ENCODE data around the gene PRKG1.

Gene PRKG1

DNA sequence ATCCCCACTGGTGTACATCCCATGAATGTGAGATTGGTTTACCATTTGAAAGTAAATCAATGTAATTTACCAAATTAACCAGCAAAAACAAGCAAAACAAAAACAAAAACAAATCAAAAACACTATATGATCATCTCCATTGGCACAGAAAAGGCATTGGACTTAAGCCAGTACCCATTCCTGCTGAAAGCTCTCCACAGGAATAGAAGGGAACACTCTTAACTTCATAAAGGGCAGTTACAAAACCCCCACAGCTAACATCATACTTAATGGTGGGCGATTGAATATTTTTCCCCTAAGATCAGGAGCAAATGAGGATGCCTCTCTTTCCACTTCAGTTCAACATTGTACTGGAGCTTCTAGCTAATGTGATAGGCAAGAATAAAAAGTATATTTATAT, 34.1 kb downstream of the PRKG1 start:
- Histone ChIP-seq H3K9me3 (ENCODE audit: severe bottlenecking) (no peaks in the 10 kb centered on the region), H3K27ac (no peak overlapping the region), H3K4me3 (ENCODE audit: low read depth, low read length) (no peak overlapping the region), H3K27me3 (ENCODE audit: insufficient read depth, low read depth, severe bottlenecking) (no peaks in the 10 kb centered on the region), H3K36me3 (no peaks in the 10 kb centered on the region)
- no peak for DNase-seq
- TF ChIP-seq, protein P1, sequence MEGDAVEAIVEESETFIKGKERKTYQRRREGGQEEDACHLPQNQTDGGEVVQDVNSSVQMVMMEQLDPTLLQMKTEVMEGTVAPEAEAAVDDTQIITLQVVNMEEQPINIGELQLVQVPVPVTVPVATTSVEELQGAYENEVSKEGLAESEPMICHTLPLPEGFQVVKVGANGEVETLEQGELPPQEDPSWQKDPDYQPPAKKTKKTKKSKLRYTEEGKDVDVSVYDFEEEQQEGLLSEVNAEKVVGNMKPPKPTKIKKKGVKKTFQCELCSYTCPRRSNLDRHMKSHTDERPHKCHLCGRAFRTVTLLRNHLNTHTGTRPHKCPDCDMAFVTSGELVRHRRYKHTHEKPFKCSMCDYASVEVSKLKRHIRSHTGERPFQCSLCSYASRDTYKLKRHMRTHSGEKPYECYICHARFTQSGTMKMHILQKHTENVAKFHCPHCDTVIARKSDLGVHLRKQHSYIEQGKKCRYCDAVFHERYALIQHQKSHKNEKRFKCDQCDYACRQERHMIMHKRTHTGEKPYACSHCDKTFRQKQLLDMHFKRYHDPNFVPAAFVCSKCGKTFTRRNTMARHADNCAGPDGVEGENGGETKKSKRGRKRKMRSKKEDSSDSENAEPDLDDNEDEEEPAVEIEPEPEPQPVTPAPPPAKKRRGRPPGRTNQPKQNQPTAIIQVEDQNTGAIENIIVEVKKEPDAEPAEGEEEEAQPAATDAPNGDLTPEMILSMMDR (IDR thresholded peaks at IDR 0.05; ENCODE audit: low read depth, low read length) = no peak

- Histone ChIP-seq H3K27ac (no peak overlapping the region), H3K9me3 (ENCODE audit: severe bottlenecking) (no peaks in the 10 kb centered on the region), H3K36me3 (no peaks in the 10 kb centered on the region), H3K4me3 (ENCODE audit: low read depth, low read length) (no peak overlapping the region), H3K27me3 (ENCODE audit: insufficient read depth, low read depth, severe bottlenecking) (no peaks in the 10 kb centered on the region)
- no peak for DNase-seq
- TF ChIP-seq, protein P1 (IDR thresholded peaks at IDR 0.05; ENCODE audit: low read depth, low read length) = no peak
Measured at GRCh38 chr10:51109801-51110533, 35.7 kb downstream of the PRKG1 start.

DNA sequence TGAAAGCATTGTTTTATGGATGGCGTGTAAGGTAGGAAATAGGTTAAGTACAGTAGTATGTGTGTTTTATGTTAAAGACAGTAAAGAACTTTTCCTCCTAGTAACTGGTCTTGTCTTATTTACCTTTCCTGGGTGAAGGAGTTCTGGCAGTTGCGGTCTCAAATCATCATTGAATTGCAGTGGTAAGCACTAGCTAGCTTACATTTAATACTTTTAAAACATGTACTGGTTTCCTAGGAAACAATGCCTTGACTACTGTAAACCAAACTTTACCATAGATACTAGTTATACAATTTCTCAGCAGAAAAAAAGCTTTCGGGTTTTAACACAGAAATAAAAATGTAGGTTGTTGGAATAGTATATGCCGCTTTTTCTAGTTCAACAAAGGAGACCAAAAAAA, 37.7 kb downstream of the PRKG1 start:
- no peaks in the 10 kb centered on the region for H3K36me3 ChIP-seq
- H3K27me3 ChIP-seq (ENCODE audit: insufficient read depth, low read depth, severe bottlenecking) = no peaks in the 10 kb centered on the region
- H3K27ac ChIP-seq = no peak overlapping the region
- no peak overlapping the region for H3K4me3 ChIP-seq (ENCODE audit: low read depth, low read length)
- TF ChIP-seq, protein P1 (IDR thresholded peaks at IDR 0.05; ENCODE audit: low read depth, low read length) = no peak
- H3K9me3 ChIP-seq (ENCODE audit: severe bottlenecking) = no peaks in the 10 kb centered on the region
- no peak for DNase-seq

GRCh38 chr10:51113007-51113406, 38.7 kb downstream of the PRKG1 start:
- Histone ChIP-seq H3K36me3 (no peaks in the 10 kb centered on the region), H3K27me3 (ENCODE audit: insufficient read depth, low read depth, severe bottlenecking) (no peaks in the 10 kb centered on the region), H3K27ac (no peak overlapping the region), H3K4me3 (ENCODE audit: low read depth, low read length) (no peak overlapping the region), H3K9me3 (ENCODE audit: severe bottlenecking) (no peaks in the 10 kb centered on the region)
- TF ChIP-seq, protein P1 (IDR thresholded peaks at IDR 0.05; ENCODE audit: low read depth, low read length) = no peak
- DNase-seq = no peak

DNA sequence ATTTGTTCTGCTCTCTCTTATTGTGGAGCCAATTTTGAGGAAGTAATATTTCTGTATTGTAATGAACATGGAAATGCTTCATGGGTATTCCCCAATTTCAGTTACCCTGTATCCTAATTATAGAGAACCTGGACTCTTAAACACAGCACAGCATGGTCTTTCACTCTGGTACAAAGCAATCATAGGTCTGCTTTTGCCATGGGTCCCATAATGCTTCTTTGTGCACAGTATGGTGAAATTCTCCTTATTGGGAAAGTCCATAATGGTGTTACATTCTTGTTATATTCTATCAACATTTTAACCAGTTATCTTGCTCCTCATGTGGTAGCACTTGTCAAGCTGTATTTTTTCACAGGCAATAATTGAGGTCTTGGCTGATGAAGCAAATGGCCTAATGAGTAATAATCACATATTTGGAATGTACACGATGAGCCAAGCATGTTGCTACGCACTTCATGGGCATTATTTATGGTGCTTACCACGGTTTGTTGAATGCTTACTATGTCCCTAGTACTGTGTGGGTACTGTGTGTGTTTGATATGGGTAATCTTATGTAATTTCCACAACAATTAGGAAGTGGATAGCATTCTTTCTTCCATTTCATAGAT, 42.9 kb downstream of the PRKG1 start:
- DNase-seq = no peak
- TF ChIP-seq, protein P1 (IDR thresholded peaks at IDR 0.05; ENCODE audit: low read depth, low read length) = no peak
- Histone ChIP-seq H3K27me3 (ENCODE audit: insufficient read depth, low read depth, severe bottlenecking) (no peaks in the 10 kb centered on the region), H3K27ac (no peak overlapping the region), H3K4me3 (ENCODE audit: low read depth, low read length) (no peak overlapping the region), H3K36me3 (no peaks in the 10 kb centered on the region), H3K9me3 (ENCODE audit: severe bottlenecking) (no peaks in the 10 kb centered on the region)

All from WERI-Rb-1 (cell line).